ENCODE data around the gene SNORC. TPM values are rescaled to one million over a fixed set of nuclear protein-coding genes. Genes with fewer than 3 reads are reported as not detected.
A peak's percentile ranks its signal among the peaks of the same experiment; 100 is the strongest.

SNORC gene
- total and polyA plus RNA-seq, 2 of the 13 experiments (the other 11 are each of a cell fraction or from before 2014, with no cell fraction given): 59.1 to 86.1 TPM

DNA sequence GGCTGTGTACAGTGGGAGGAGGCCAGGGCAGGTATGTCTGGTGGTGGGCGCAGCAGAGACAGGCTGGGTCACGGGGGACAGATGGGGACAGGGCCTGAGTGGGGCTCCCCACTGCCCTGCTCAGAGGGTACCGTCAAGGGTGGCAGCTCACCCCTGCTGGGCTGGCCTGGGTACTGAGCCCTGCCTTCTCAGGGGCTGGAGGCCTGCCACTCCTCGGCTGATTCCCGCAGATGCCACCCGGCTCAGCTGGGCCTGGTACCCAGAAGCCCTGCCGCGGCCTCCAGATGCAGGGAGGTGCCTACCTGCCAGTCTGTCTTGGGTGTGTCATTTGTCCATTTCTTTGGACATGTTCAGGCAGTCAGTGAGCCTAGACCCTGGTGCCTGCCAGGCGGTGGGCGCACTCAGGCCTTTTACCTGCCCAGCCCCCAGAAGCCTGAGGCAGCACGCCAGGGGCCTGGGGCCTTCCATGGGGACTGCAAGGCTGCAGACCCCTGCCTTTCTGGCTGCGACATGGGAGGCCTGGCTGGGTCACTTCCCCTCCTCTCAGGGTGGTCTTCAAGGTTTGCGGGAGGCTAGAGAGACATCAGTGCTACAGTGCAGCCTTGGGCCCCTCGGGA lies 3.3 kb downstream of the SNORC start (continued):
- TF ChIP-seq AHDC1 (CRISPR knock-in tag; IDR thresholded peaks at IDR 0.05; ENCODE audit: borderline replicate concordance) (no peak), ISL2 (CRISPR knock-in tag; IDR thresholded peaks at IDR 0.05) (no peak), ZNF124 (CRISPR knock-in tag; IDR thresholded peaks at IDR 0.05) (no peak), ZNF605 (CRISPR knock-in tag; IDR thresholded peaks at IDR 0.05) (no peak), STAT5B (CRISPR knock-in tag; IDR thresholded peaks at IDR 0.05) (no peak), ZNF770 (CRISPR knock-in tag; IDR thresholded peaks at IDR 0.05) (no peak), ZBTB38 (CRISPR knock-in tag; IDR thresholded peaks at IDR 0.05) (no peak; the same call in 1 of the 2 replicates), FOXC1 (CRISPR knock-in tag; IDR thresholded peaks at IDR 0.05; ENCODE audit: borderline replicate concordance) (no peak), ZNF850 (CRISPR knock-in tag; conservative IDR thresholded peaks at IDR 0.05) (no peak), ZNF3 (CRISPR knock-in tag; IDR thresholded peaks at IDR 0.05) (no peak), GFI1 (CRISPR knock-in tag; IDR thresholded peaks at IDR 0.05; ENCODE audit: borderline replicate concordance) (no peak), HES4 (CRISPR knock-in tag; IDR thresholded peaks at IDR 0.05; ENCODE audit: borderline replicate concordance) (peak; percentile 30; the same call in 1 of the 2 replicates), ZBTB46 (CRISPR knock-in tag; IDR thresholded peaks at IDR 0.05; ENCODE audit: borderline replicate concordance) (no peak), SAFB2 (CRISPR knock-in tag; IDR thresholded peaks at IDR 0.05; ENCODE audit: borderline replicate concordance, low read depth) (no peak)
- TF ChIP-seq, protein P1, sequence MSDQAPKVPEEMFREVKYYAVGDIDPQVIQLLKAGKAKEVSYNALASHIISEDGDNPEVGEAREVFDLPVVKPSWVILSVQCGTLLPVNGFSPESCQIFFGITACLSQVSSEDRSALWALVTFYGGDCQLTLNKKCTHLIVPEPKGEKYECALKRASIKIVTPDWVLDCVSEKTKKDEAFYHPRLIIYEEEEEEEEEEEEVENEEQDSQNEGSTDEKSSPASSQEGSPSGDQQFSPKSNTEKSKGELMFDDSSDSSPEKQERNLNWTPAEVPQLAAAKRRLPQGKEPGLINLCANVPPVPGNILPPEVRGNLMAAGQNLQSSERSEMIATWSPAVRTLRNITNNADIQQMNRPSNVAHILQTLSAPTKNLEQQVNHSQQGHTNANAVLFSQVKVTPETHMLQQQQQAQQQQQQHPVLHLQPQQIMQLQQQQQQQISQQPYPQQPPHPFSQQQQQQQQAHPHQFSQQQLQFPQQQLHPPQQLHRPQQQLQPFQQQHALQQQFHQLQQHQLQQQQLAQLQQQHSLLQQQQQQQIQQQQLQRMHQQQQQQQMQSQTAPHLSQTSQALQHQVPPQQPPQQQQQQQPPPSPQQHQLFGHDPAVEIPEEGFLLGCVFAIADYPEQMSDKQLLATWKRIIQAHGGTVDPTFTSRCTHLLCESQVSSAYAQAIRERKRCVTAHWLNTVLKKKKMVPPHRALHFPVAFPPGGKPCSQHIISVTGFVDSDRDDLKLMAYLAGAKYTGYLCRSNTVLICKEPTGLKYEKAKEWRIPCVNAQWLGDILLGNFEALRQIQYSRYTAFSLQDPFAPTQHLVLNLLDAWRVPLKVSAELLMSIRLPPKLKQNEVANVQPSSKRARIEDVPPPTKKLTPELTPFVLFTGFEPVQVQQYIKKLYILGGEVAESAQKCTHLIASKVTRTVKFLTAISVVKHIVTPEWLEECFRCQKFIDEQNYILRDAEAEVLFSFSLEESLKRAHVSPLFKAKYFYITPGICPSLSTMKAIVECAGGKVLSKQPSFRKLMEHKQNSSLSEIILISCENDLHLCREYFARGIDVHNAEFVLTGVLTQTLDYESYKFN (CRISPR knock-in tag; conservative IDR thresholded peaks at IDR 0.05): no peak
